ENCODE measurements around the gene DUSP1. TPM values are rescaled to one million over a fixed set of nuclear protein-coding genes. Genes with fewer than 3 reads are reported as not detected.

Gene DUSP1
- total and polyA plus RNA-seq, 10 donors, result 46.0 to 818 (median 239) TPM

Small RNA genes lying within 50 kb of the gene (small RNA-seq; reads per million reads assigned to genes)
- gene AC022217.4 (0 reads per million in 4 donors), gene RF00019 (0 reads per million in 4 donors)

Other genes starting within 250 kb of the DUSP1 start
- 1 to 10 TPM in 6 of 7 donors, under 1 TPM in 1; 0.85 to 2.5 (median 1.6) TPM for gene NEURL1B, start 129.9 kb downstream of the DUSP1 start, total RNA-seq
- 1 to 10 TPM in 1 of 3 donors, under 1 TPM in 2; 0.26 to 1.0 (median 0.49) TPM for gene NEURL1B, start 129.9 kb downstream of the DUSP1 start, polyA plus RNA-seq
- 100 to 1,000 TPM in 6 of 7 donors, 10 to 100 TPM in 1; 96.6 to 166 (median 143) TPM for gene ERGIC1, start 63.1 kb upstream of the DUSP1 start, total RNA-seq
- 10 to 100 TPM; 36.9 to 84.6 (median 46.8) TPM for gene ERGIC1, start 63.1 kb upstream of the DUSP1 start, polyA plus RNA-seq
- 10 to 100 TPM; 10.6 to 36.8 (median 16.9) TPM for gene RPL26L1, start 188.2 kb upstream of the DUSP1 start, total RNA-seq
- 10 to 100 TPM; 31.0 to 56.4 (median 46.4) TPM for gene RPL26L1, start 188.2 kb upstream of the DUSP1 start, polyA plus RNA-seq
- 100 to 1,000 TPM; 185 to 221 (median 208) TPM for gene ATP6V0E1, start 212.6 kb upstream of the DUSP1 start, total RNA-seq
- gene ATP6V0E1, start 212.6 kb upstream of the DUSP1 start, polyA plus RNA-seq, result 100 to 1,000 TPM; 213 to 314 (median 298) TPM

All from spleen (tissue), 11 donors.